Measurements from ENCODE around the gene ERBIN. TPM values are rescaled to one million over a fixed set of nuclear protein-coding genes. Genes with fewer than 3 reads are reported as not detected.

ERBIN gene
- total RNA-seq, 1 donor = 233 TPM

GRCh38 chr5:66010476-66010875, 84.1 kb downstream of the ERBIN start:
- H3K4me3 ChIP-seq (ENCODE audit: low read depth, low read length) = no peak overlapping the region
- peak; percentile 37 for DNase-seq (ENCODE audit: low read depth)
- no peak for TF ChIP-seq CTCF (IDR thresholded peaks at IDR 0.05; ENCODE audit: insufficient read depth, low read depth, low read length)

GRCh38 chr5:66012271-66012670, 85.9 kb downstream of the ERBIN start:
- no peak for TF ChIP-seq CTCF (IDR thresholded peaks at IDR 0.05; ENCODE audit: insufficient read depth, low read depth, low read length)

GRCh38 chr5:66013397-66013796, 87.0 kb downstream of the ERBIN start:
- no peak for DNase-seq (ENCODE audit: low read depth)
- no peak overlapping the region for H3K4me3 ChIP-seq (ENCODE audit: low read depth, low read length)
- TF ChIP-seq CTCF (IDR thresholded peaks at IDR 0.05; ENCODE audit: insufficient read depth, low read depth, low read length) = no peak

More at GRCh38 chr5:66012271-66012670, 85.9 kb downstream of the ERBIN start:
- no peak overlapping the region for H3K4me3 ChIP-seq (ENCODE audit: low read depth, low read length)
- DNase-seq (ENCODE audit: low read depth) = no peak

- H3K4me3 ChIP-seq (ENCODE audit: low read depth, low read length) = no peak overlapping the region
- DNase-seq (ENCODE audit: low read depth) = no peak
- TF ChIP-seq CTCF (IDR thresholded peaks at IDR 0.05; ENCODE audit: insufficient read depth, low read depth, low read length) = no peak
These were observed 87.5 kb downstream of the ERBIN start for GRCh38 chr5:66013906-66014305.

GRCh38 chr5:66015196-66015960, 89.0 kb downstream of the ERBIN start:
- H3K4me3 ChIP-seq (ENCODE audit: low read depth, low read length) = no peak overlapping the region
- DNase-seq (ENCODE audit: low read depth) = no peak
- no peak for TF ChIP-seq CTCF (IDR thresholded peaks at IDR 0.05; ENCODE audit: insufficient read depth, low read depth, low read length)

- no peak for DNase-seq (ENCODE audit: low read depth)
- TF ChIP-seq CTCF (IDR thresholded peaks at IDR 0.05; ENCODE audit: insufficient read depth, low read depth, low read length) = no peak
- no peak overlapping the region for H3K4me3 ChIP-seq (ENCODE audit: low read depth, low read length)
These were observed 95.2 kb downstream of the ERBIN start for GRCh38 chr5:66021585-66021984.

GRCh38 chr5:66039296-66039695, 112.9 kb downstream of the ERBIN start:
- H3K4me3 ChIP-seq (ENCODE audit: low read depth, low read length) = no peak overlapping the region

More at GRCh38 chr5:66039296-66039695, 112.9 kb downstream of the ERBIN start:
- DNase-seq (ENCODE audit: low read depth) = no peak
- no peak for TF ChIP-seq CTCF (IDR thresholded peaks at IDR 0.05; ENCODE audit: insufficient read depth, low read depth, low read length)
